Transverse colon (tissue), 4 donors: ENCODE results near the gene LARGE1. TPM values are rescaled to one million over a fixed set of nuclear protein-coding genes. Genes with fewer than 3 reads are reported as not detected.

Experiments
- DNase-seq: peaks from one replicate; pipeline ENCODE4 v3.0.0-alpha.2; 2019
- H3K27ac ChIP-seq, 4 donors: fragments of 200-600 bp; sonication (generic); 2 replicates each; pipeline ENCODE4 v1.5.1; 2016 to 2018; ENCODE audit warnings: inconsistent platforms in 4 of 4
- H3K27me3 ChIP-seq: fragments of 200-600 bp; sonication (generic); 2 replicates; pipeline ENCODE4 v1.5.1; 2017; ENCODE audit warnings: inconsistent platforms
- H3K36me3 ChIP-seq, 4 donors: fragments of 200-600 bp; sonication (generic); 2 replicates each; pipeline ENCODE4 v1.5.1; 2017 to 2019; ENCODE audit warnings: inconsistent platforms in 4 of 4
- H3K4me1 ChIP-seq, 4 donors: fragments of 200-600 bp; sonication (generic); 2 replicates each; pipeline ENCODE4 v1.5.1; 2017 to 2020; ENCODE audit warnings: inconsistent platforms in 4 of 4
- H3K4me3 ChIP-seq, 4 donors: fragments of 200-600 bp; sonication (generic); 1 replicate in 1 of 4; 2 replicates in 3 of 4; pipeline versions ENCODE4 v1.5.1 to v1.6.1; 2017 to 2019; ENCODE audit warnings: inconsistent platforms in 4 of 4
- H3K9me3 ChIP-seq, 2 donors: fragments of 200-600 bp; sonication (generic); 2 replicates each; pipeline ENCODE4 v1.5.1; 2017 to 2019; ENCODE audit warnings: inconsistent platforms in 2 of 2
- EP300 ChIP-seq: sonication (generic); formaldehyde crosslinking; IDR thresholded peaks from one replicate; pipeline ENCODE4 v1.6.1; 2017; ENCODE audit warnings: antibody characterized with exemption, low read depth
- POLR2A ChIP-seq: fragments of 450-650 bp; IDR thresholded peaks from one replicate; pipeline ENCODE4 v1.6.1; 2016; ENCODE audit warnings: antibody characterized with exemption, mild to moderate bottlenecking, moderate library complexity
- POLR2AphosphoS5 ChIP-seq, 3 donors: sonication (generic); formaldehyde crosslinking; IDR thresholded peaks; one replicate each; pipeline ENCODE4 v1.6.1; 2016; ENCODE audit warnings: antibody characterized with exemption in 3 of 3
- WGBS, 2 donors: methylation state at CpG; one replicate each; pipeline ENCODE4 v1.1.5; 2018; ENCODE audit warnings: low coverage in 1 of 2; 5-methylcytosine and 5-hydroxymethylcytosine counted together
- in situ Hi-C, 4 donors: fragments of 200-750 bp; cut with MboI; loops; one replicate each; pipeline versions ENCODE4 v1.15.0 to v1.15.1; 2017; ENCODE audit warnings: low sequenced_read_pairs in 3 of 4, low pct_ligation_motif_present in 1 of 4, low pct_unique_long_range_greater_than_20kb in 1 of 4
- intact Hi-C: fragments of 100-400 bp; cut with DNase I; formaldehyde crosslinking; loops from one replicate; pipeline ENCODE4 v1.15.1; 2023; ENCODE audit warnings: low total_unique reads
- total RNA-seq, 4 donors: library from RNA; depleted of rRNA; stranded (reverse); fragments of >200 nt; gene quantifications; one replicate each; pipeline ENCODE4 v1.1.0, GENCODE V29; 2016
- TF ChIP-seq, protein P1 (sequence below), 5 experiments: fragments of 200-600 bp in 3 of 5; fragments of 450-650 bp in 2 of 5; sonication (generic) in 3 of 5; IDR thresholded peaks; 1 replicate in 2 of 5; 2 replicates in 3 of 5; pipeline ENCODE4 v1.5.1; 2016 to 2017; ENCODE audit warnings: antibody characterized with exemption in 5 of 5, inconsistent platforms in 3 of 5, mild to moderate bottlenecking in 2 of 5, moderate library complexity in 1 of 5

The LARGE1 gene
- total RNA-seq, 4 donors from 2014 or later, result 46.5 to 304 (median 80.5) TPM

GRCh38 chr22:33723915-33724314 lies 196.4 kb downstream of the LARGE1 start:
- Histone ChIP-seq H3K4me3 (no peak overlapping the region), H3K27me3 (no peaks in the 10 kb centered on the region), H3K36me3 (no peaks in the 10 kb centered on the region), H3K9me3 (no peaks in the 10 kb centered on the region), H3K4me1 (peaks cover 0 to 11% (median 0%) of the 10 kb centered on the region in 4 donors), H3K27ac (no peak overlapping the region)
- 50 to 69% methylated on average over 10 to 11 of the region's 11 CpGs for WGBS, 2 donors
- in situ Hi-C loops (no loop called here), intact Hi-C loops (no loop called here)
- TF ChIP-seq, protein P1, sequence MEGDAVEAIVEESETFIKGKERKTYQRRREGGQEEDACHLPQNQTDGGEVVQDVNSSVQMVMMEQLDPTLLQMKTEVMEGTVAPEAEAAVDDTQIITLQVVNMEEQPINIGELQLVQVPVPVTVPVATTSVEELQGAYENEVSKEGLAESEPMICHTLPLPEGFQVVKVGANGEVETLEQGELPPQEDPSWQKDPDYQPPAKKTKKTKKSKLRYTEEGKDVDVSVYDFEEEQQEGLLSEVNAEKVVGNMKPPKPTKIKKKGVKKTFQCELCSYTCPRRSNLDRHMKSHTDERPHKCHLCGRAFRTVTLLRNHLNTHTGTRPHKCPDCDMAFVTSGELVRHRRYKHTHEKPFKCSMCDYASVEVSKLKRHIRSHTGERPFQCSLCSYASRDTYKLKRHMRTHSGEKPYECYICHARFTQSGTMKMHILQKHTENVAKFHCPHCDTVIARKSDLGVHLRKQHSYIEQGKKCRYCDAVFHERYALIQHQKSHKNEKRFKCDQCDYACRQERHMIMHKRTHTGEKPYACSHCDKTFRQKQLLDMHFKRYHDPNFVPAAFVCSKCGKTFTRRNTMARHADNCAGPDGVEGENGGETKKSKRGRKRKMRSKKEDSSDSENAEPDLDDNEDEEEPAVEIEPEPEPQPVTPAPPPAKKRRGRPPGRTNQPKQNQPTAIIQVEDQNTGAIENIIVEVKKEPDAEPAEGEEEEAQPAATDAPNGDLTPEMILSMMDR (IDR thresholded peaks at IDR 0.05), result no peak
- TF ChIP-seq POLR2AphosphoS5 (IDR thresholded peaks at IDR 0.05), result no peak
- no peak for TF ChIP-seq EP300
- no peak for TF ChIP-seq POLR2A
- no peak for DNase-seq

- WGBS, 2 donors, result 90 to 95% methylated on average over 4 to 9 of the region's 9 CpGs
- H3K4me1 ChIP-seq, result peaks cover 0 to 11% (median 0%) of the 10 kb centered on the region in 4 donors
- H3K4me3 ChIP-seq, result no peak overlapping the region
- no peaks in the 10 kb centered on the region for H3K27me3 ChIP-seq
- TF ChIP-seq, protein P1 (IDR thresholded peaks at IDR 0.05), result no peak
- TF ChIP-seq POLR2AphosphoS5 (IDR thresholded peaks at IDR 0.05), result no peak
- in situ Hi-C loops (no loop called here), intact Hi-C loops (no loop called here)
- no peak for DNase-seq
- no peak overlapping the region for H3K27ac ChIP-seq
- no peaks in the 10 kb centered on the region for H3K9me3 ChIP-seq
- no peaks in the 10 kb centered on the region for H3K36me3 ChIP-seq
Measured at GRCh38 chr22:33722816-33723215, 197.5 kb downstream of the LARGE1 start.

GRCh38 chr22:33720166-33720878 lies 200.0 kb downstream of the LARGE1 start:
- DNase-seq, result no peak
- Histone ChIP-seq H3K4me3 (no peak overlapping the region), H3K27me3 (no peaks in the 10 kb centered on the region), H3K4me1 (no peaks in the 10 kb centered on the region), H3K36me3 (no peaks in the 10 kb centered on the region), H3K27ac (no peak overlapping the region), H3K9me3 (no peaks in the 10 kb centered on the region)
- in situ Hi-C loops, result no loop called here
- TF ChIP-seq, protein P1 (IDR thresholded peaks at IDR 0.05), result no peak
- no peak for TF ChIP-seq EP300
- TF ChIP-seq POLR2AphosphoS5 (IDR thresholded peaks at IDR 0.05), result no peak
- TF ChIP-seq POLR2A, result no peak
- 81 to 90% methylated on average over 3 to 9 of the region's 9 CpGs for WGBS, 2 donors
- intact Hi-C loops, result no loop called here

- Histone ChIP-seq H3K4me1 (no peaks in the 10 kb centered on the region), H3K27me3 (no peaks in the 10 kb centered on the region), H3K36me3 (no peaks in the 10 kb centered on the region), H3K9me3 (peaks cover 0 to 10% of the 10 kb centered on the region in 2 donors), H3K4me3 (no peak overlapping the region), H3K27ac (no peak overlapping the region)
- in situ Hi-C loops, result no loop called here
- no peak for TF ChIP-seq POLR2A
- TF ChIP-seq, protein P1 (IDR thresholded peaks at IDR 0.05), result no peak
- no peak for TF ChIP-seq POLR2AphosphoS5 (IDR thresholded peaks at IDR 0.05)
- WGBS, 2 donors, result 90 to 94% methylated on average over 3 to 5 of the region's 5 CpGs
- intact Hi-C loops, result no loop called here
- no peak for DNase-seq
Measured at GRCh38 chr22:33717694-33718396, 202.4 kb downstream of the LARGE1 start.
